ENCODE data around the gene SPG21. TPM values are rescaled to one million over a fixed set of nuclear protein-coding genes. Genes with fewer than 3 reads are reported as not detected.

Gene SPG21
- total RNA-seq, 6 experiments from 2014 or later = 66.4 to 91.3 (median 78.3) TPM

GRCh38 chr15:65033659-65034269, 44.0 kb upstream of the SPG21 start:
- Mint-ChIP-seq H3K27me3 (ENCODE audit: insufficient read depth) (peaks cover 4% of the 10 kb centered on the region), H3K4me3 (no peak overlapping the region), H3K27ac (no peak overlapping the region), H3K9me3 (no peaks in the 10 kb centered on the region), H3K4me1 (ENCODE audit: low read depth) (peaks cover 16% of the 10 kb centered on the region), H3K36me3 (ENCODE audit: low read depth) (no peaks in the 10 kb centered on the region)
- TF ChIP-seq CTCF (IDR thresholded peaks at IDR 0.05) = peak; percentile 68
- DNase-seq = peak; percentile 50

- TF ChIP-seq CTCF (IDR thresholded peaks at IDR 0.05) = peak; percentile 35; the same call in 1 of the 2 replicates
- H3K27ac Mint-ChIP-seq = no peak overlapping the region; the same call in 1 of the 2 replicates
- peaks cover 6% of the 10 kb centered on the region for H3K27me3 Mint-ChIP-seq (ENCODE audit: insufficient read depth)
- H3K36me3 Mint-ChIP-seq (ENCODE audit: low read depth) = peaks cover 6% of the 10 kb centered on the region; the same call in 1 of the 2 replicates
- no peaks in the 10 kb centered on the region for H3K9me3 Mint-ChIP-seq
- H3K4me3 Mint-ChIP-seq = no peak overlapping the region
- peaks cover 24% of the 10 kb centered on the region for H3K4me1 Mint-ChIP-seq (ENCODE audit: low read depth)
- DNase-seq = no peak
Measured at GRCh38 chr15:65032801-65033537, 43.3 kb upstream of the SPG21 start.

- TF ChIP-seq CTCF (IDR thresholded peaks at IDR 0.05) = no peak
- Mint-ChIP-seq H3K4me1 (ENCODE audit: low read depth) (peaks cover 27% of the 10 kb centered on the region), H3K27ac (no peak overlapping the region), H3K9me3 (no peaks in the 10 kb centered on the region), H3K27me3 (ENCODE audit: insufficient read depth) (peaks cover 4% of the 10 kb centered on the region), H3K36me3 (ENCODE audit: low read depth) (peaks cover 14% of the 10 kb centered on the region; the same call in 1 of the 2 replicates), H3K4me3 (peak overlapping the region; percentile 60)
- no peak for DNase-seq
Measured at GRCh38 chr15:65029736-65030208, 40.1 kb upstream of the SPG21 start.

GRCh38 chr15:65028921-65029735, 39.4 kb upstream of the SPG21 start, which contains the start of gene MTFMT:
MTFMT (minus strand) TSS chr15:65029639; CDS start chr15:65029613, 26 bp downstream.
- peak; percentile 62 for DNase-seq
- Mint-ChIP-seq H3K36me3 (ENCODE audit: low read depth) (peaks cover 14% of the 10 kb centered on the region; the same call in 1 of the 2 replicates), H3K4me1 (ENCODE audit: low read depth) (peaks cover 27% of the 10 kb centered on the region), H3K9me3 (no peaks in the 10 kb centered on the region), H3K4me3 (peak within 1 kb of the TSS; percentile 93), H3K27ac (peak within 1 kb of the TSS; percentile 50; the same call in 1 of the 2 replicates), H3K27me3 (ENCODE audit: insufficient read depth) (peaks cover 4% of the 10 kb centered on the region)
- peak; percentile 21 for TF ChIP-seq CTCF (IDR thresholded peaks at IDR 0.05)

- Mint-ChIP-seq H3K4me1 (ENCODE audit: low read depth) (peaks cover 26% of the 10 kb centered on the region), H3K27ac (peak overlapping the region; percentile 50; the same call in 1 of the 2 replicates), H3K36me3 (ENCODE audit: low read depth) (peaks cover 14% of the 10 kb centered on the region; the same call in 1 of the 2 replicates), H3K27me3 (ENCODE audit: insufficient read depth) (peaks cover 4% of the 10 kb centered on the region), H3K9me3 (no peaks in the 10 kb centered on the region), H3K4me3 (peak overlapping the region; percentile 93)
- TF ChIP-seq CTCF (IDR thresholded peaks at IDR 0.05) = no peak
- DNase-seq = no peak
Measured at GRCh38 chr15:65028338-65028737, 38.6 kb upstream of the SPG21 start.

Data from HFFc6 (cell line).